Measurements from ENCODE around the gene ARHGAP10.

- TF ChIP-seq, protein P1, sequence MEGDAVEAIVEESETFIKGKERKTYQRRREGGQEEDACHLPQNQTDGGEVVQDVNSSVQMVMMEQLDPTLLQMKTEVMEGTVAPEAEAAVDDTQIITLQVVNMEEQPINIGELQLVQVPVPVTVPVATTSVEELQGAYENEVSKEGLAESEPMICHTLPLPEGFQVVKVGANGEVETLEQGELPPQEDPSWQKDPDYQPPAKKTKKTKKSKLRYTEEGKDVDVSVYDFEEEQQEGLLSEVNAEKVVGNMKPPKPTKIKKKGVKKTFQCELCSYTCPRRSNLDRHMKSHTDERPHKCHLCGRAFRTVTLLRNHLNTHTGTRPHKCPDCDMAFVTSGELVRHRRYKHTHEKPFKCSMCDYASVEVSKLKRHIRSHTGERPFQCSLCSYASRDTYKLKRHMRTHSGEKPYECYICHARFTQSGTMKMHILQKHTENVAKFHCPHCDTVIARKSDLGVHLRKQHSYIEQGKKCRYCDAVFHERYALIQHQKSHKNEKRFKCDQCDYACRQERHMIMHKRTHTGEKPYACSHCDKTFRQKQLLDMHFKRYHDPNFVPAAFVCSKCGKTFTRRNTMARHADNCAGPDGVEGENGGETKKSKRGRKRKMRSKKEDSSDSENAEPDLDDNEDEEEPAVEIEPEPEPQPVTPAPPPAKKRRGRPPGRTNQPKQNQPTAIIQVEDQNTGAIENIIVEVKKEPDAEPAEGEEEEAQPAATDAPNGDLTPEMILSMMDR (IDR thresholded peaks at IDR 0.05; ENCODE audit: borderline replicate concordance, extremely low read depth, low read length, poor library complexity, severe bottlenecking), result no peak
- no peak for TF ChIP-seq EZH2 (IDR thresholded peaks at IDR 0.05; ENCODE audit: borderline replicate concordance, low read depth, low read length, severe bottlenecking)
Observed at GRCh38 chr4:148022975-148023374, 291.1 kb downstream of the ARHGAP10 start.

Data from DND-41 (cell line).